HepG2 (cell line): ENCODE data around the gene EPB42. TPM values are rescaled to one million over a fixed set of nuclear protein-coding genes. Genes with fewer than 3 reads are reported as not detected.
A peak's percentile ranks its signal among the peaks of the same experiment; 100 is the strongest.

Experiments used
- ATAC-seq: fragments of 200-7000 bp; cut with Tn5 transposase; 3 replicates; pipeline ENCODE4 v1.9.1; 2020; ENCODE audit warnings: mild to moderate bottlenecking, moderate library complexity
- BruUV-seq: library from RNA; stranded (reverse); fragments of 400-500 nt; replicated peaks from 2 replicates; lab custom pipeline; 2021; lab: Mats Ljungman, UMichigan
- CTCF ChIA-PET: fragments of 300-600 bp; formaldehyde crosslinking; extraction: SDS; loops from one replicate; lab custom pipeline; 2021; ENCODE audit warnings: low total read pairs, inconsistent platforms, low intra/inter-chr PET ratio; lab: Yijun Ruan, JAX
- POLR2A ChIA-PET: fragments of 350-600 bp; sonication (Branson Sonifier 250); formaldehyde crosslinking; loops from one replicate; lab custom pipeline; 2020; ENCODE audit warnings: antibody characterized with exemption, inconsistent platforms; lab: Yijun Ruan, JAX
- DNase-seq: peaks from one replicate; pipeline ENCODE4 v3.0.0-alpha.2; 2015; ENCODE audit warnings: low spot score
- FAIRE-seq: peaks from 3 replicates; lab custom pipeline; 2011; peaks lifted over from hg19 to GRCh38; lab: Jason Lieb, UNC
- H2AFZ ChIP-seq: one replicate; pipeline ENCODE4 v1.6.1; 2011; ENCODE audit warnings: low read length, inconsistent platforms
- H3K27ac ChIP-seq: fragments of 300-600 bp; 3 replicates; pipeline ENCODE4 v1.8.0; 2011; ENCODE audit warnings: mixed run types, mild to moderate bottlenecking, mixed read lengths, low read length, inconsistent platforms; ENCODE audit not compliant: insufficient read depth; ENCODE audit errors: extremely low read length
- H3K27me3 ChIP-seq, 2 experiments: fragments of 200-600 bp in 1 of 2; 2 replicates in 1 of 2; 3 replicates in 1 of 2; pipeline versions ENCODE4 v1.6.0 to v1.8.0; 2011; ENCODE audit warnings: low read length in 2 of 2, mild to moderate bottlenecking in 2 of 2, moderate library complexity in 2 of 2, inconsistent platforms in 1 of 2; ENCODE audit not compliant: insufficient read depth in 2 of 2, control insufficient read depth in 1 of 2
- H3K36me3 ChIP-seq, 2 experiments: fragments of 200-600 bp in 1 of 2; replicated peaks in 1 of 2; 2 replicates in 1 of 2; 3 replicates in 1 of 2; pipeline versions ENCODE4 v1.5.1 to v1.8.0; 2011; ENCODE audit warnings: low read length in 2 of 2, inconsistent platforms in 1 of 2; ENCODE audit not compliant: insufficient read depth in 2 of 2, control insufficient read depth in 1 of 2
- H3K4me1 ChIP-seq: 2 replicates; pipeline ENCODE4 v1.5.1; 2012; ENCODE audit warnings: low read length, inconsistent platforms; ENCODE audit not compliant: insufficient read depth
- H3K4me2 ChIP-seq: 2 replicates; pipeline ENCODE4 v1.6.0; 2011; ENCODE audit warnings: low read depth, low read length, inconsistent platforms
- H3K4me3 ChIP-seq, 3 experiments: fragments of 200-600 bp in 1 of 3; sonication (generic), shearing (Covaris generic) in 1 of 3; replicated peaks in 1 of 3; 2 replicates each; pipeline ENCODE4 v1.5.1; 2011 to 2016; ENCODE audit warnings: low read length in 3 of 3, inconsistent platforms in 2 of 3, low read depth in 2 of 3, mild to moderate bottlenecking in 2 of 3, control low read depth in 1 of 3, mixed read lengths in 1 of 3; ENCODE audit not compliant: insufficient read depth in 1 of 3
- H3K79me2 ChIP-seq: one replicate; pipeline ENCODE4 v1.6.1; 2011; ENCODE audit warnings: low read length, inconsistent platforms; ENCODE audit not compliant: insufficient read depth
- H3K9ac ChIP-seq: 2 replicates; pipeline ENCODE4 v1.6.0; 2011; ENCODE audit warnings: mild to moderate bottlenecking, low read depth, low read length, inconsistent platforms; ENCODE audit not compliant: insufficient read depth
- H3K9me3 ChIP-seq: 2 replicates; pipeline ENCODE4 v1.5.1; 2012; ENCODE audit warnings: mild to moderate bottlenecking, low read length
- H4K20me1 ChIP-seq: 2 replicates; pipeline ENCODE4 v1.6.0; 2011; ENCODE audit warnings: inconsistent platforms, mild to moderate bottlenecking, low read length, moderate library complexity; ENCODE audit not compliant: insufficient read depth
- CREB1 ChIP-seq, 2 experiments: fragments of 450-650 bp in 1 of 2; IDR thresholded peaks; 2 replicates each; pipeline ENCODE4 v1.6.1; 2016 to 2017; ENCODE audit warnings: control low read depth in 1 of 2, mild to moderate bottlenecking in 1 of 2, missing compliant biosample characterization in 1 of 2, missing genetic modification characterization in 1 of 2
- MYNN ChIP-seq: sonication (generic); formaldehyde crosslinking; IDR thresholded peaks from 2 replicates; pipeline ENCODE4 v1.4.0; 2020; ENCODE audit warnings: mild to moderate bottlenecking, low read depth, missing genetic modification reagents
- ZNF740 ChIP-seq: sonication (generic); formaldehyde crosslinking; IDR thresholded peaks from 2 replicates; pipeline ENCODE4 v1.4.0; 2020; ENCODE audit warnings: missing genetic modification reagents
- WGBS: methylation state at CpG from one replicate; pipeline ENCODE4 v1.1.6; 2017; ENCODE audit warnings: low lambda C conversion rate; 5-methylcytosine and 5-hydroxymethylcytosine counted together
- in situ Hi-C: cut with HindIII; loops from 2 replicates; pipeline ENCODE4 v1.10.0; 2017; ENCODE audit warnings: low pct_unique_long_range_greater_than_20kb; ENCODE audit not compliant: extremely low pct_ligation_motif_present
- intact Hi-C: fragments of 100-400 bp; cut with micrococcal nuclease; formaldehyde crosslinking; loops from one replicate; pipeline ENCODE4 v1.10.0; 2022; ENCODE audit not compliant: unreplicated experiment
- polyA plus RNA-seq, 8 experiments: library from polyadenylated mRNA; depleted of rRNA in 3 of 8; stranded (reverse) in 7 of 8; unstranded in 1 of 8; fragments of >200 nt; fragmentation: Illumina TruSeq in 4 of 8; extraction: Trizol in 4 of 8; gene quantifications; 2 replicates each; pipeline versions ENCODE4 v1.2.1 to v1.2.3, GENCODE V29; 2011 to 2016; ENCODE audit warnings: low read depth in 4 of 8, missing spikeins in 1 of 8, mixed read lengths in 1 of 8; ENCODE audit not compliant: insufficient read depth in 1 of 8
- total RNA-seq, 5 experiments: library from RNA; depleted of rRNA; stranded (reverse); fragments of >200 nt; fragmentation: Illumina TruSeq; extraction: Trizol; gene quantifications; 2 replicates each; pipeline ENCODE4 v1.2.3, GENCODE V29; 2016; ENCODE audit warnings: low read depth in 1 of 5
- TF ChIP-seq, protein P1 (sequence below): sonication (generic); formaldehyde crosslinking; IDR thresholded peaks from 2 replicates; pipeline ENCODE4 v1.5.1; 2020; ENCODE audit warnings: mild to moderate bottlenecking, missing genetic modification reagents, moderate library complexity

EPB42 gene
- total and polyA plus RNA-seq, 2 of the 13 experiments (the other 11 are each of a cell fraction or from before 2014, with no cell fraction given): not detected

DNA sequence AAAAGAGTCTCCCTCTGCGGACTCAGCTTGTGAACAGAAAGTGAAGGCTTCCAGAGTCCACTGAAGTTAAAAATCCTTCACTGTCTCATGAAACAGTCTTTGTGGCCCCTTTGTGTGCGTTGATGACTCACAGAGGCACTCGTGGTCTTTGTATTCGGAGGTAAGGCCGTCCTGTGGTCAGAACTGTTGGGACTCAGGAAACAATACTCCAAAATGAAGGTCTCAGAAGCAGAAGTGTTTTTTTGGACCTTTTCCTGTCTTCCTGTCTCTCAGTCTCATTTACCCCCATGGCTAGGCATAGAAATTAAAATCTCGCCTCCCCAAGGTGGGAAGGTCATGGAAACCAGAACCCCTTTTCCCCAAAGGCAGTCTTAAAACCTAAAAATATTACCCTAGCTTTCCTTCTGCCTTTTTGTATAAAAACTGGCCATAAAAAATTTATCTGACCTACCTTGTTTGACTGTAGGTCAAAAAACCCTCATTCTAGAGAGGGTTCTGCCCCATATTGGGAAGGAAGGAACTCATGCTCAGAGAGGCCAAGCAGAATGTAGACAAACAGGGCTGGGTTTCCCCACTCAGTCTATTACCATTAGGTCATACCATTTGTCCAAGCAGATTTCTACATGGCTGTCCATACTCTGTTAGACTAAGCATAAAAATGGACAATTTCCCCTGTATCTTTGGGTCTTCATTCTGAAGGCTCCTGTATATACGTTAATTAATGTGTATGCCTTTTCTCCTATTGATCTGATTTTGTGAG is 19.1 kb upstream of the EPB42 start (continued):
- TF ChIP-seq ZNF740: no peak

- peaks cover 27% of the 10 kb centered on the region for H3K4me1 ChIP-seq
- no peaks in the 10 kb centered on the region for H4K20me1 ChIP-seq
- H3K9ac ChIP-seq: no peak overlapping the region
- H2AFZ ChIP-seq: no peak overlapping the region
- no peaks in the 10 kb centered on the region for H3K36me3 ChIP-seq
- no peak overlapping the region for H3K27ac ChIP-seq
- 14% methylated on average over 4 of the region's 10 CpGs for WGBS
- no peaks in the 10 kb centered on the region for H3K79me2 ChIP-seq
- intact Hi-C loops: no loop called here
- peak overlapping the region; percentile 66 for H3K4me2 ChIP-seq
- peak; percentile 7 for DNase-seq
- CTCF ChIA-PET: no interaction called here
- TF ChIP-seq, protein P1, sequence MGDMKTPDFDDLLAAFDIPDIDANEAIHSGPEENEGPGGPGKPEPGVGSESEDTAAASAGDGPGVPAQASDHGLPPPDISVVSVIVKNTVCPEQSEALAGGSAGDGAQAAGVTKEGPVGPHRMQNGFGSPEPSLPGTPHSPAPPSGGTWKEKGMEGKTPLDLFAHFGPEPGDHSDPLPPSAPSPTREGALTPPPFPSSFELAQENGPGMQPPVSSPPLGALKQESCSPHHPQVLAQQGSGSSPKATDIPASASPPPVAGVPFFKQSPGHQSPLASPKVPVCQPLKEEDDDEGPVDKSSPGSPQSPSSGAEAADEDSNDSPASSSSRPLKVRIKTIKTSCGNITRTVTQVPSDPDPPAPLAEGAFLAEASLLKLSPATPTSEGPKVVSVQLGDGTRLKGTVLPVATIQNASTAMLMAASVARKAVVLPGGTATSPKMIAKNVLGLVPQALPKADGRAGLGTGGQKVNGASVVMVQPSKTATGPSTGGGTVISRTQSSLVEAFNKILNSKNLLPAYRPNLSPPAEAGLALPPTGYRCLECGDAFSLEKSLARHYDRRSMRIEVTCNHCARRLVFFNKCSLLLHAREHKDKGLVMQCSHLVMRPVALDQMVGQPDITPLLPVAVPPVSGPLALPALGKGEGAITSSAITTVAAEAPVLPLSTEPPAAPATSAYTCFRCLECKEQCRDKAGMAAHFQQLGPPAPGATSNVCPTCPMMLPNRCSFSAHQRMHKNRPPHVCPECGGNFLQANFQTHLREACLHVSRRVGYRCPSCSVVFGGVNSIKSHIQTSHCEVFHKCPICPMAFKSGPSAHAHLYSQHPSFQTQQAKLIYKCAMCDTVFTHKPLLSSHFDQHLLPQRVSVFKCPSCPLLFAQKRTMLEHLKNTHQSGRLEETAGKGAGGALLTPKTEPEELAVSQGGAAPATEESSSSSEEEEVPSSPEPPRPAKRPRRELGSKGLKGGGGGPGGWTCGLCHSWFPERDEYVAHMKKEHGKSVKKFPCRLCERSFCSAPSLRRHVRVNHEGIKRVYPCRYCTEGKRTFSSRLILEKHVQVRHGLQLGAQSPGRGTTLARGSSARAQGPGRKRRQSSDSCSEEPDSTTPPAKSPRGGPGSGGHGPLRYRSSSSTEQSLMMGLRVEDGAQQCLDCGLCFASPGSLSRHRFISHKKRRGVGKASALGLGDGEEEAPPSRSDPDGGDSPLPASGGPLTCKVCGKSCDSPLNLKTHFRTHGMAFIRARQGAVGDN (CRISPR knock-in tag): peak; percentile 13; the same call in 1 of the 2 replicates
- TF ChIP-seq CREB1 (IDR thresholded peaks at IDR 0.05) (peak; percentile 70; the same call in 1 of the 2 replicates), CREB1 (CRISPR knock-in tag; IDR thresholded peaks at IDR 0.05) (no peak), MYNN (CRISPR knock-in tag) (no peak)
- TF ChIP-seq, all 625 proteins: peak for 2
- in situ Hi-C loops: loop anchor here (10.0 kb wide), 1 partner anchor 46 kb away; no protein-coding TSS in a partner anchor
- Histone ChIP-seq H3K4me3 (peak overlapping the region in 1 of 3 experiments; percentile 35; a peak in 2 of 6 replicates), H3K9me3 (no peaks in the 10 kb centered on the region), H3K27me3 (peaks cover 0 to 21% of the 10 kb centered on the region in 2 experiments; a peak in 3 of 5 replicates)
- ATAC-seq: peak; percentile 57
- BruUV-seq: no TSS peak
- POLR2A ChIA-PET: no interaction called here
- no peak for FAIRE-seq
Measured at GRCh38 chr15:43238671-43239131, 17.9 kb upstream of the EPB42 start.
